ENCODE results near the gene AHRR.
"Not testable (repeated sequence)": the region's sequence is repeated elsewhere in the genome, so short reads cannot be mapped to it uniquely, and the experiment has no call there.

AHRR gene

GRCh38 chr5:297991-298736 lies 23.4 kb upstream of the AHRR start:
- H3K4me3 ChIP-seq, H3K27me3 ChIP-seq, H3K9me3 ChIP-seq, H3K9ac ChIP-seq, H3K4me2 ChIP-seq, H3K27ac ChIP-seq: not testable (repeated sequence)
- H3K36me3 ChIP-seq = peaks cover 13% of the 10 kb centered on the region
- peaks cover 79% of the 10 kb centered on the region for H4K20me1 ChIP-seq
- H3K4me1 ChIP-seq = peaks cover 59% of the 10 kb centered on the region

- no peak overlapping the region for H3K27ac ChIP-seq
- TF ChIP-seq Cebpa-rat (IDR thresholded peaks at IDR 0.05) = no peak
- peaks cover 59% of the 10 kb centered on the region for H3K4me1 ChIP-seq
- no peak overlapping the region for H3K4me2 ChIP-seq
- H4K20me1 ChIP-seq = peaks cover 84% of the 10 kb centered on the region
- no peak overlapping the region for H3K9ac ChIP-seq
- no peaks in the 10 kb centered on the region for H3K27me3 ChIP-seq
- H3K36me3 ChIP-seq = peaks cover 12% of the 10 kb centered on the region
- H3K4me3 ChIP-seq = no peak overlapping the region
- no peaks in the 10 kb centered on the region; the same call in 1 of the 2 replicates for H3K9me3 ChIP-seq
Measured at GRCh38 chr5:298737-299125, 22.8 kb upstream of the AHRR start.

GRCh38 chr5:299921-300320 lies 21.6 kb upstream of the AHRR start:
- H3K9ac ChIP-seq, H3K36me3 ChIP-seq, H3K27me3 ChIP-seq, H3K9me3 ChIP-seq, H3K4me3 ChIP-seq, H3K27ac ChIP-seq: not testable (repeated sequence)
- H3K4me1 ChIP-seq = peaks cover 59% of the 10 kb centered on the region
- peaks cover 81% of the 10 kb centered on the region for H4K20me1 ChIP-seq
- H3K4me2 ChIP-seq = 0 out of 2 replicates have a peak overlapping the region, but pooled peaks have one; percentile 7

- Histone ChIP-seq H3K4me1 (peaks cover 57% of the 10 kb centered on the region), H4K20me1 (peaks cover 87% of the 10 kb centered on the region), H3K36me3 (peaks cover 16% of the 10 kb centered on the region)
- not testable (repeated sequence) for H3K9ac ChIP-seq, H3K27me3 ChIP-seq, H3K9me3 ChIP-seq, H3K27ac ChIP-seq, H3K4me2 ChIP-seq, H3K4me3 ChIP-seq
Measured at GRCh38 chr5:300691-301435, 20.7 kb upstream of the AHRR start.

GRCh38 chr5:302416-302815 lies 19.1 kb upstream of the AHRR start:
- not testable (repeated sequence) for H3K9me3 ChIP-seq, H3K4me3 ChIP-seq, H3K27me3 ChIP-seq, H3K27ac ChIP-seq, H3K9ac ChIP-seq, H3K4me2 ChIP-seq
- Histone ChIP-seq H4K20me1 (peaks cover 87% of the 10 kb centered on the region), H3K4me1 (peaks cover 46% of the 10 kb centered on the region), H3K36me3 (peaks cover 31% of the 10 kb centered on the region)

GRCh38 chr5:302966-303365 lies 18.5 kb upstream of the AHRR start:
- Histone ChIP-seq H3K9ac (no peak overlapping the region), H4K20me1 (peaks cover 87% of the 10 kb centered on the region), H3K9me3 (no peaks in the 10 kb centered on the region), H3K4me1 (peaks cover 46% of the 10 kb centered on the region), H3K4me3 (no peak overlapping the region), H3K4me2 (no peak overlapping the region), H3K36me3 (peaks cover 37% of the 10 kb centered on the region), H3K27me3 (no peaks in the 10 kb centered on the region), H3K27ac (no peak overlapping the region)
- TF ChIP-seq Cebpa-rat (IDR thresholded peaks at IDR 0.05) = no peak

GRCh38 chr5:303741-304140 lies 17.8 kb upstream of the AHRR start:
- H3K9ac ChIP-seq, H3K27me3 ChIP-seq, H3K4me2 ChIP-seq, H3K4me3 ChIP-seq, H3K9me3 ChIP-seq, H3K27ac ChIP-seq: not testable (repeated sequence)
- Histone ChIP-seq H3K36me3 (peaks cover 41% of the 10 kb centered on the region), H3K4me1 (peaks cover 50% of the 10 kb centered on the region), H4K20me1 (peaks cover 89% of the 10 kb centered on the region)

- no peak overlapping the region for H3K4me2 ChIP-seq
- H4K20me1 ChIP-seq = peaks cover 93% of the 10 kb centered on the region
- H3K27ac ChIP-seq = no peak overlapping the region
- no peak overlapping the region for H3K4me3 ChIP-seq
- no peak overlapping the region for H3K9ac ChIP-seq
- peaks cover 44% of the 10 kb centered on the region for H3K36me3 ChIP-seq
- no peaks in the 10 kb centered on the region for H3K27me3 ChIP-seq
- TF ChIP-seq Cebpa-rat (IDR thresholded peaks at IDR 0.05) = no peak
- H3K4me1 ChIP-seq = peaks cover 54% of the 10 kb centered on the region
- H3K9me3 ChIP-seq = no peaks in the 10 kb centered on the region
Measured at GRCh38 chr5:305050-305449, 16.5 kb upstream of the AHRR start.

- Histone ChIP-seq H4K20me1 (peaks cover 93% of the 10 kb centered on the region), H3K4me2 (no peak overlapping the region), H3K4me3 (no peak overlapping the region), H3K36me3 (peaks cover 44% of the 10 kb centered on the region), H3K4me1 (peaks cover 54% of the 10 kb centered on the region), H3K9ac (no peak overlapping the region), H3K9me3 (no peaks in the 10 kb centered on the region), H3K27me3 (no peaks in the 10 kb centered on the region), H3K27ac (no peak overlapping the region)
- TF ChIP-seq Cebpa-rat (IDR thresholded peaks at IDR 0.05) = no peak
Measured at GRCh38 chr5:305459-305858, 16.1 kb upstream of the AHRR start.

GRCh38 chr5:306011-306805 lies 15.3 kb upstream of the AHRR start:
- Histone ChIP-seq H3K36me3 (peaks cover 39% of the 10 kb centered on the region), H3K27me3 (no peaks in the 10 kb centered on the region), H3K4me3 (no peak overlapping the region), H3K4me1 (peaks cover 57% of the 10 kb centered on the region), H3K9me3 (no peaks in the 10 kb centered on the region), H3K27ac (no peak overlapping the region), H4K20me1 (peaks cover 93% of the 10 kb centered on the region), H3K4me2 (no peak overlapping the region), H3K9ac (0 out of 2 replicates have a peak overlapping the region, but pooled peaks have one; percentile 23)
- no peak for TF ChIP-seq Cebpa-rat (IDR thresholded peaks at IDR 0.05)

Measured in BLaER1 (cell line).